ACHN (cell line): Measurements from ENCODE around the gene FAR2.
"Not testable (repeated sequence)": the region's sequence is repeated elsewhere in the genome, so short reads cannot be mapped to it uniquely, and the experiment has no call there.

Experiments used
- DNase-seq: peaks from one replicate; pipeline ENCODE4 v3.0.0-alpha.2; 2015
- in situ Hi-C: cut with HindIII; loops from 2 replicates; pipeline ENCODE4 v1.10.0; 2017; ENCODE audit warnings: low sequenced_read_pairs, low pct_ligation_motif_present, low pct_unique_long_range_greater_than_20kb

The FAR2 gene

DNA sequence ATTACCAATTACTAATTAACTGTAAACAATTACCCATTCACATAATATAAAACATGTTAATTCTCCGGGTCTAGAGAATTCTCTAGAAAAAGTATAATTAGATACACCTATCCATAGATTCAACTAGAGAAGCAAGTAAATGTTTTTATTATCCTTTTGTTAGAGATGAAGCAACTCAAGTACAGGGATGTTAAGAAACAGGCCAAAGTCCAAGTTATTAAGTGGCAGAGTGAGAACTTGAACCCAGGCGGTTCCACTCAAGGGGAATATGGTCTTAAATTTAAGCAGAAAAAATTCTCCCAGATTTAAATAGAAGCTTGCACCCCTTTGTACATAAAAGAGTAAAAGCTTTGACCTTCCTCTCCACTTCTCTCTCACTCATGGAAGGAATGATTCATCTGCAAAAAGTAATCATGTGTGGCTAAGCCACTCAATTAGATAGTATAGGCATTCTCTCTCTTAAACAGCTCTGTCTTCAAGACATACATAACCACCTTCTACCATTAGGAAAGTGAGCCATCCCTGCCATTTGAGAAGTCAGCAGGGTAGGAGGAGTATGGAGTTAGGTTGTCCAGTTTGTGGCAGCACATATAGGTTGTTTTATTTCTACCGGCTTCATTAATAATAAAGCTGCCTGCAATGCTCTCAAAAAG is 197.8 kb downstream of the FAR2 start:
- in situ Hi-C loops, result no loop called here
- DNase-seq, result peak; percentile 39

DNA sequence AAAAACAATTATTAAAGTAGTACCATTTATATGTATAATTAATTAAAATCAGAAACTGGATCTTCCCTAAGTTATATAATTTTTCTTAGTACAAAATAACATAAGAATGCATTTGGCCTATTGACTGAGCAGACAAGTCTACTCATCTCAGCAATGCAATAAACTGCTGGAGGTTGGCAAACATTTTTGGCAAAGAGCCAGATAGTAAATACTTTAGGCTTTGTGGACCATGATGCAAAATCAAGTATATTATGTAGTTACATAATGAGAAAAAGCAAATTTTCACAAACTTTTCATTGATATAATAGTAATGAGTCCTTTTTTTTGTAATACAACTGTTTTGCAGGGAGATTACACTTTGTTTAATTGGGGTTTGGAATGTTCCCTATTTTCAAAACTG is 201.0 kb downstream of the FAR2 start:
- peak; percentile 73 for DNase-seq
- in situ Hi-C loops, result no loop called here

DNA sequence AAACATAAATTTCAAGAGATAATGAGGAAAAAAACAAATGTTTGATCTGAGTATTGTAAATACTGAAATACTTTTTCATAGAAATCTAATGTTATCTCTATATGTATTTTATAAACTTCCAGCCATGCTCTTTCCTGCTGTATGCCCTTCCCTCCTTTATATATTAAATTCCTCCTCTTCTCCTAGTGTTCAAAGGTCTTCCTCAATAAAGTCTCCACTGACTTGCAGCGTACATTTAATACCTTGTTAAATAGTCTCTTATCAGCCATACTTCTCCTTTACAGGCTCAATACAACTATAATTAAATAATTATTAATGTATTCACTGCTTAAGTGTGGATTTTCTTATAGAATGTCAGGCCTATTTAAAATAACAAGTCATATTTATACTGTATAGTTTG is 205.9 kb downstream of the FAR2 start:
- no peak for DNase-seq
- in situ Hi-C loops, result no loop called here

DNA sequence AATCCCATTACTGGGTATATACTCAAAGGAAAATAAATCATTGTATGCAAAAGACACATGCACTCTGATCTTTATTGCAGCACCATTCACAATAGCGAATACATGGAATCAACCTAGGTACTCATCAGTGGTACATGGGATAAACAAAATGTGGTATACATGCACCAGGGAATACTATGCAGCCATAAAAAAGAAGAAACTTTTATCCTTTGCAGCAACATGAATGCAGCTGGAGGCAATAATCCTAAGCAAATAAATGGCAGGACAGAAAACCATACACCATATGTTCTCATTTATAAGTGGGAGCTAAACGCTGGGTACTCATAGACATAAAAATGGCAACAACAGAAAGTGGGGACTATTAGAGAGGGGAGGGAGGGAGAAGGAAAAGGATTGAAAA is 216.0 kb downstream of the FAR2 start:
- in situ Hi-C loops, result no loop called here
- DNase-seq, result no peak

DNA sequence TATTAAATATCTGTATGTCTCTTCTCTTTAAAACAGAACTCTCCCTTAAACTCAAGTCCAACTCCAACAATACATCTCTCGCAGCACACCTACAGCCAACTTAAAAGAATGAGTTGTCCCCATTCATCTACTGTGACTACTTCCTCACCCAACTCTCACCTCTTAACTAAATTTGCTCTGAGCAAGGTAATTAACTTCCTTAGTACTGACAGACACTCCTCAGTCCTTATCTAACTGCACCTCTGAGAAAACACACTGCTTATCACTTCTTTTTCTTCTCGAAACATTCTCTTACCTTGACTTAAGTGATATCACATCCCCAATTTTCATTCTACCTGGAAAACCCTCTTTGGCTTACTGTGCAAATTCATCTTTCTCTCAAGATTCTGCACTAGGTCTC is 224.9 kb downstream of the FAR2 start:
- in situ Hi-C loops, result no loop called here
- no peak for DNase-seq

DNA sequence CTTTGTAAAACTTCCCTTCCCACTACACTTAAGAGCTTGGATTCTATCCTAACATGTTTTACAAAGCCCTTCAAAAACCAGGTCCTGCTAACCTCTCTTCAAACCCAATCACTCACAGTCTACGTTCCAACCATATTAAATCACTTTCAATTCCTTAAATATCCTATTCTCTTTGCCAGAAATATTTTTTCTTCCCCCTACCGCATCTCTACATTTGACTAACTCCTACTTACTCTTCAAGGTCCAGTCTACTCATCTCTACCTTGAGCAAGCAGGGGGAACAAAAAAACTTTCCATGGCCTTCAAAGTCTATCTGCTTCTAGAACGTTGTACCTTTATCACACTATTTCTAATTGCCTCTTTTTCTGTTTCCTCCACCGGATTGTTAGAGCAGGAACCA is 225.8 kb downstream of the FAR2 start:
- in situ Hi-C loops, result no loop called here
- DNase-seq, result no peak

DNA sequence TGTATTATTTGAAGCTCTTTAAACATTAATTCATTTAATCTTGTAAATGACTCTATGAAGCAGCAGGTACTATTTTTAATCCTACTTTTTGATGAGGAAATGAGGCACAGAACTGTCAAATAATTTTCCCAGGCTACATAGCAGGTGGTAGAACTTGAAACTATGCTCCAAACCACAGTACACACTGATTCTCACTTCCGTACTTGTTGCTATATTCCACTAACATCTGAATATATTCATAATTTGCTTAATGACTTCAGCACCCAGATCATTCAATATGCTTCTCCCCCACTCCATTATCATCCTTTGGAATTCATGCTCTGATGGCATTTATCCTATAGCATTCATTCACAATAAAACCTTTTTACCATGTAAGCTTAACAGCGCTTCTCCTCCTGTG is 227.0 kb downstream of the FAR2 start:
- DNase-seq, result no peak
- in situ Hi-C loops, result no loop called here

DNA sequence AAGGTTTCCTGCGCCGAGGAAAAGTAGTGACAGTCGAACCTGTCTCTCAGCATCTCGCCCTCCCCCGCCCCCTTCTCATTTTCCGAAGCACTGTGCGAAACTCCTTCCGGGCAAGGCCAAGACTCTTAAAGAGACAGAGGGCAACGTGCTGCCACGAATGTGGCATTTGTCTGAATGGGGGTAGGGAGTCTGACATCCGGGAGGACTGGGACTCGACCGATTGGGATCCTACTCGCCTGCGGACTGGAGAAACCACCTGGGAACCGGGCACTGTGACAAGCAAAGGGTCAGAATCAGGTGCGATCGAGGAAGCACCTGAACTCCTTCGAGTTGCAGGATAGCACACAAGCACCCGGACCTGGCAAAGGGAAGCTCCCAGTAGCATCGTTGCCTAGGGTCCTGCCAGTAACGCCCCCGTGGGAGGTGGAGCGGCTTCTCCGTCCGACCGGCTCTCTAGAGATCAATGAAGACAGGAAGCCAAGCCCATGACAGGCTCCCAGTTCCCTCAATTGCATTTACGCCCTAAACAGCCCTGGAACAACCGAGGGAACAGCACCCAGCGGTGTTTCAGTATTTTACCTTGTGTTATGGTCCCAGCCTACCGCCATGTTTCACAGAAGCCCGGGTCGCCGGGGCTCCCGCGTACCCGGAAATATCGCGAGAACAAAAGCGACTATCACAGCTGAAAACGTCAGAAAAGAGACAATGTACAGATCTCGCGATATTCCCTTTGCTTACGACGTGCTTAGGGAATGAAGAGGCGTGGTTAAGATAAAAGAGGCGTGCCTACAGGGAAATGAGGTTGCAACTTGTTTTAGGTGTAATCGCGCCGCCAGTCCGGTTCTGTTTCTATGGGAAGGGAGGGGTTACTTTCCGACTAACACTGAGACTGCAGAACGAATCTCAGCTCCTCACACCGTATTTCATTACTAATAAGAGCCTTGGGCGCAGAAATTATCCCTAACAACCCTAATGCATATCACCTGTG is 231.8 kb downstream of the FAR2 start, which contains the start of gene ERGIC2:
ERGIC2 (minus strand) TSS at position 637 of the 988 bp plus-strand sequence. CDS start 9,539 bp downstream, outside the sequence.
- peak; percentile 100 for DNase-seq
- in situ Hi-C loops, result no loop called here

DNA sequence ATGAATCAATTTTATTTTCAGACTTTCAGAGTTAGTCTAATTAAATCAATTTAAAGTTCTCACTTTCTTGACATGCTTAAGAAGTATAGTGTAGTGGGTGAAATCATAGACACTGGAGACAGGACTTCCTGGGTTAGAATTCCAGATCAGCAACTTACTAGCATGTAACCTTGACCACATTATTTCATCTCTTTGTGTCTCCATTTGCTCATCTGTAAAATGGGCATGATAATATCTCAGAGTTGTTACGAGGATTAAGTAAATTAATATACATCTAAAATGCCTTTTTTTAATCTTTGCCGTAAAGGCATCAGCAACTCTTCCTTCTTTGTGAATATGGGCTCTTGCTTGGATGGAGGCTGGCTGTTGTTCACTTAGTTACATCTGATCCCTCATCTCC is 233.2 kb downstream of the FAR2 start:
- no peak for DNase-seq
- in situ Hi-C loops, result no loop called here

DNA sequence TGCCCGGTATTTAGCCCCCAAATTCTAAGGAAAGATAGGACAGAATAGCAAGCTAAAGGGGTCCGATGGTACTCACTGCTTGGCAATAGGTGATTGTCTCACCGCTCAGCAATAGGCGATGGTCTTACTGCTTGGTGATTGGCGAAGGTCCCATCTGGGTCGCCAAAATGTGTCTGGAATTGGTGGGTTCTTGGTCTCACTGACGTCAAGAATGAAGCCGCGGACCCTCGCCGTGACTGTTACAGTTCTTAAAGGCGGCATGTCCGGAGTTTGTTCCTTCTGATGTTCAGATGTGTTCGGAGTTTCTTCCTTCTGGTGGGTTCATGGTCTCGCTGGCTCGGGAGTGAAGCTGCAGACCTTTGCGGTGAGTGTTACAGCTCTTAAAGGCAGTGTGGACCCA is 236.1 kb downstream of the FAR2 start:
- DNase-seq, in situ Hi-C loops: not testable (repeated sequence)
